HCT116 (cell line): ENCODE measurements around the gene PLCB1. TPM values are rescaled to one million over a fixed set of nuclear protein-coding genes. Genes with fewer than 3 reads are reported as not detected.

Experiments used
- ATAC-seq: fragments of 200-7000 bp; cut with Tn5 transposase; 2 replicates; pipeline ENCODE4 v1.9.1; 2020; ENCODE audit warnings: mild to moderate bottlenecking, moderate library complexity
- BruUV-seq: library from RNA; stranded (reverse); fragments of 400-500 nt; replicated peaks from 2 replicates; lab custom pipeline; 2021; lab: Mats Ljungman, UMichigan
- CTCF ChIA-PET: fragments of 300-600 bp; sonication (Branson Sonifier 250); formaldehyde crosslinking; loops from one replicate; lab custom pipeline; 2021; ENCODE audit warnings: antibody characterized with exemption; lab: Charles Lee
- POLR2A ChIA-PET: fragments of 300-600, 350-600 bp; sonication (Branson Sonifier 250); formaldehyde crosslinking; loops from one replicate; lab custom pipeline; 2021; ENCODE audit warnings: antibody characterized with exemption; lab: Charles Lee
- RAD21 ChIA-PET, 2 experiments: fragments of 300-600 bp; sonication (Branson Sonifier 250); formaldehyde crosslinking; loops; one replicate each; lab custom pipeline; 2023; ENCODE audit warnings: low total read pairs in 2 of 2; ENCODE audit not compliant: uncharacterized antibody in 2 of 2, unreplicated experiment in 2 of 2, low non-redundant PET in 1 of 2; lab: Charles Lee
- DNase-seq: peaks from one replicate; pipeline ENCODE4 v3.0.0-alpha.2; 2010; ENCODE audit warnings: low read depth, low spot score
- H2AFZ ChIP-seq: fragments of 200-600 bp; shearing (Covaris generic), sonication (generic); 2 replicates; pipeline ENCODE4 v1.6.1; 2017; ENCODE audit warnings: low read depth, mixed run types, mixed read lengths, antibody characterized with exemption, low read length; ENCODE audit not compliant: poor library complexity, severe bottlenecking
- H3K27ac ChIP-seq: 2 replicates; pipeline ENCODE4 v1.5.1; 2012; ENCODE audit warnings: low read depth, low read length
- H3K27me3 ChIP-seq: fragments of 200-600 bp; sonication (generic); 2 replicates; pipeline ENCODE4 v1.6.1; 2016; ENCODE audit warnings: mixed run types, low read length, mixed read lengths; ENCODE audit not compliant: insufficient read depth
- H3K36me3 ChIP-seq, 2 experiments: fragments of 200-500 bp in 1 of 2; fragments of 200-600 bp in 1 of 2; sonication (Bioruptor generic) in 1 of 2; sonication (generic) in 1 of 2; 2 replicates each; pipeline versions ENCODE4 v1.5.1 to v1.6.1; 2014 to 2016; ENCODE audit warnings: low read length in 2 of 2, inconsistent platforms in 1 of 2, mixed read lengths in 1 of 2, mixed run types in 1 of 2; ENCODE audit not compliant: insufficient read depth in 2 of 2, control insufficient read depth in 1 of 2
- H3K4me1 ChIP-seq, 2 experiments: fragments of 200-600 bp in 1 of 2; sonication (generic) in 1 of 2; 2 replicates each; pipeline versions ENCODE4 v1.5.1 to v1.6.1; 2012 to 2017; ENCODE audit warnings: low read length in 2 of 2, inconsistent platforms in 1 of 2, mild to moderate bottlenecking in 1 of 2, mixed read lengths in 1 of 2, mixed run types in 1 of 2, moderate library complexity in 1 of 2; ENCODE audit not compliant: insufficient read depth in 2 of 2, control insufficient read depth in 1 of 2
- H3K4me2 ChIP-seq: fragments of 200-600 bp; sonication (generic); 2 replicates; pipeline ENCODE4 v1.6.1; 2017; ENCODE audit warnings: mixed run types, low read length, mixed read lengths
- H3K4me3 ChIP-seq, 2 experiments: fragments of 200-600 bp in 1 of 2; sonication (generic) in 1 of 2; replicated peaks in 1 of 2; 2 replicates each; pipeline ENCODE4 v1.5.1; 2011 to 2016; ENCODE audit warnings: low read length in 2 of 2, control low read depth in 1 of 2, low read depth in 1 of 2, mild to moderate bottlenecking in 1 of 2, mixed read lengths in 1 of 2, mixed run types in 1 of 2
- H3K79me2 ChIP-seq: fragments of 200-600 bp; sonication (generic); 2 replicates; pipeline ENCODE4 v1.6.1; 2017; ENCODE audit warnings: mild to moderate bottlenecking, mixed run types, low read length, moderate library complexity, mixed read lengths; ENCODE audit not compliant: insufficient read depth
- H3K9ac ChIP-seq: fragments of 200-600 bp; sonication (generic); 2 replicates; pipeline ENCODE4 v1.6.1; 2016; ENCODE audit warnings: low read length, mixed read lengths
- H3K9me2 ChIP-seq: fragments of 200-600 bp; sonication (generic), shearing (Covaris generic); 2 replicates; pipeline ENCODE4 v1.6.1; 2017; ENCODE audit warnings: mixed run types, mild to moderate bottlenecking, moderate library complexity; ENCODE audit not compliant: insufficient read depth
- H3K9me3 ChIP-seq, 2 experiments: fragments of 200-500 bp in 1 of 2; fragments of 200-600 bp in 1 of 2; sonication (Bioruptor generic) in 1 of 2; sonication (generic) in 1 of 2; 2 replicates each; pipeline ENCODE4 v1.6.1; 2014 to 2017; ENCODE audit warnings: low read length in 2 of 2, mixed read lengths in 2 of 2, inconsistent platforms in 1 of 2, low read depth in 1 of 2, mild to moderate bottlenecking in 1 of 2, mixed run types in 1 of 2, moderate library complexity in 1 of 2; ENCODE audit not compliant: control insufficient read depth in 1 of 2, insufficient read depth in 1 of 2
- H4K20me1 ChIP-seq: fragments of 200-600 bp; sonication (generic), shearing (Covaris generic); 2 replicates; pipeline ENCODE4 v1.6.1; 2017; ENCODE audit warnings: mixed run types, mild to moderate bottlenecking, moderate library complexity; ENCODE audit not compliant: insufficient read depth
- ATF3 ChIP-seq: IDR thresholded peaks from 2 replicates; pipeline ENCODE4 v1.6.1; 2012
- CBX3 ChIP-seq: IDR thresholded peaks from 2 replicates; pipeline ENCODE4 v1.6.1; 2012; ENCODE audit warnings: low read depth
- CEBPB ChIP-seq: IDR thresholded peaks from 2 replicates; pipeline ENCODE4 v1.6.1; 2012; ENCODE audit warnings: low read depth
- CTCF ChIP-seq, 3 experiments: fragments of 200-600 bp in 1 of 3; sonication (generic) in 1 of 3; IDR thresholded peaks in 2 of 3; conservative IDR thresholded peaks in 1 of 3; 2 replicates each; pipeline ENCODE4 v1.5.1; 2012 to 2017; ENCODE audit warnings: low read depth in 2 of 3, low read length in 2 of 3, antibody characterized with exemption in 1 of 3, borderline replicate concordance in 1 of 3, control low read depth in 1 of 3, mild to moderate bottlenecking in 1 of 3, mixed read lengths in 1 of 3, mixed run types in 1 of 3, moderate library complexity in 1 of 3; ENCODE audit not compliant: insufficient read depth in 1 of 3
- EZH2 ChIP-seq: fragments of 200-600 bp; sonication (generic); IDR thresholded peaks from 2 replicates; pipeline ENCODE4 v1.6.1; 2017; ENCODE audit warnings: antibody characterized with exemption, mixed run types
- EZH2phosphoT487 ChIP-seq: fragments of 200-600 bp; IDR thresholded peaks from 2 replicates; pipeline ENCODE4 v1.6.1; 2018; ENCODE audit warnings: antibody characterized with exemption, borderline replicate concordance
- FOSL1 ChIP-seq: IDR thresholded peaks from 2 replicates; pipeline ENCODE4 v1.6.1; 2012; ENCODE audit warnings: low read depth
- JUND ChIP-seq: IDR thresholded peaks from 2 replicates; pipeline ENCODE4 v1.6.1; 2012
- POLR2AphosphoS5 ChIP-seq: IDR thresholded peaks from 2 replicates; pipeline ENCODE4 v1.6.1; 2011; ENCODE audit warnings: mild to moderate bottlenecking, low read depth, low read length, moderate library complexity
- REST ChIP-seq: IDR thresholded peaks from 2 replicates; pipeline ENCODE4 v1.6.1; 2012; ENCODE audit warnings: low read depth
- SIN3A ChIP-seq: IDR thresholded peaks from 2 replicates; pipeline ENCODE4 v1.6.1; 2012; ENCODE audit warnings: low read depth
- SP1 ChIP-seq: IDR thresholded peaks from 2 replicates; pipeline ENCODE4 v1.6.1; 2012; ENCODE audit warnings: low read depth
- SRF ChIP-seq: IDR thresholded peaks from 2 replicates; pipeline ENCODE4 v1.6.1; 2012; ENCODE audit warnings: low read depth
- TCF7L2 ChIP-seq: IDR thresholded peaks from 2 replicates; pipeline ENCODE4 v1.7.0; 2011; ENCODE audit warnings: borderline replicate concordance, inconsistent platforms; ENCODE audit not compliant: insufficient read depth, insufficient read length; ENCODE audit errors: extremely low read depth
- ZNF274 ChIP-seq: fragments of 200-500 bp; sonication (Bioruptor generic); IDR thresholded peaks from 2 replicates; pipeline ENCODE4 v1.6.1; 2014; ENCODE audit warnings: mild to moderate bottlenecking, low read depth, low read length, inconsistent platforms
- intact Hi-C: fragments of 100-400 bp; cut with micrococcal nuclease; formaldehyde crosslinking; loops from 2 replicates; pipeline ENCODE4 v1.10.0; 2022
- total RNA-seq: library from RNA; stranded (reverse); gene quantifications from one replicate; pipeline ENCODE4 v1.2.1, GENCODE V29; 2021; ENCODE audit not compliant: unreplicated experiment

The PLCB1 gene
- total RNA-seq, 1 experiment from 2014 or later: 15.8 TPM

GRCh38 chr20:8519887-8520286, 387.8 kb downstream of the PLCB1 start:
- ChIA-PET RAD21 (no interaction called here), POLR2A (no interaction called here), CTCF (no interaction called here)
- no TSS peak for BruUV-seq
- Histone ChIP-seq H3K79me2 (no peaks in the 10 kb centered on the region), H3K27ac (no peak overlapping the region), H3K4me3 (no peak overlapping the region), H4K20me1 (no peaks in the 10 kb centered on the region), H3K9ac (no peak overlapping the region), H3K36me3 (no peaks in the 10 kb centered on the region), H3K9me3 (no peaks in the 10 kb centered on the region), H3K4me2 (no peak overlapping the region), H2AFZ (no peak overlapping the region), H3K9me2 (no peaks in the 10 kb centered on the region), H3K27me3 (no peaks in the 10 kb centered on the region), H3K4me1 (no peaks in the 10 kb centered on the region)
- DNase-seq (no peak), ATAC-seq (no peak)
- TF ChIP-seq SP1 (no peak), ZNF274 (no peak), CBX3 (no peak), FOSL1 (no peak)
- intact Hi-C loops: loop anchor here (10.0 kb wide), 1 partner anchor 485 kb away; no protein-coding TSS in a partner anchor

- POLR2A ChIA-PET: no interaction called here
- H3K79me2 ChIP-seq: no peaks in the 10 kb centered on the region
- RAD21 ChIA-PET: no interaction called here
- no peaks in the 10 kb centered on the region for H3K9me2 ChIP-seq
- DNase-seq (no peak), ATAC-seq (no peak)
- TF ChIP-seq EZH2 (no peak), TCF7L2 (no peak), FOSL1 (no peak), SIN3A (no peak), SRF (no peak), CTCF (IDR thresholded peaks at IDR 0.05 in 2 of 3, conservative IDR thresholded peaks at IDR 0.05 in 1 of 3; ENCODE audit: borderline replicate concordance in 1 of 3, insufficient read depth in 1 of 3, low read depth in 2 of 3, low read length in 2 of 3) (no peak), ATF3 (no peak), CBX3 (no peak), REST (no peak), EZH2phosphoT487 (no peak), POLR2AphosphoS5 (no peak), ZNF274 (no peak), CEBPB (no peak), SP1 (no peak), JUND (no peak)
- no peak overlapping the region for H3K4me3 ChIP-seq
- no TSS peak for BruUV-seq
- CTCF ChIA-PET: no interaction called here
- intact Hi-C loops: loop anchor here (10.0 kb wide), 1 partner anchor 487 kb away; no protein-coding TSS in a partner anchor
- no peaks in the 10 kb centered on the region for H4K20me1 ChIP-seq
- H2AFZ ChIP-seq: no peak overlapping the region
- no peaks in the 10 kb centered on the region for H3K4me1 ChIP-seq
- H3K36me3 ChIP-seq: no peaks in the 10 kb centered on the region
- H3K27me3 ChIP-seq: no peaks in the 10 kb centered on the region
- no peak overlapping the region for H3K9ac ChIP-seq
- no peak overlapping the region for H3K27ac ChIP-seq
- no peaks in the 10 kb centered on the region for H3K9me3 ChIP-seq
- no peak overlapping the region for H3K4me2 ChIP-seq
Observed at GRCh38 chr20:8522168-8522567, 390.1 kb downstream of the PLCB1 start.
